Measurements from ENCODE around the gene SCYGR1. TPM values are rescaled to one million over a fixed set of nuclear protein-coding genes. Genes with fewer than 3 reads are reported as not detected.

The SCYGR1 gene
- total RNA-seq, 2 donors from 2014 or later: not detected

DNA sequence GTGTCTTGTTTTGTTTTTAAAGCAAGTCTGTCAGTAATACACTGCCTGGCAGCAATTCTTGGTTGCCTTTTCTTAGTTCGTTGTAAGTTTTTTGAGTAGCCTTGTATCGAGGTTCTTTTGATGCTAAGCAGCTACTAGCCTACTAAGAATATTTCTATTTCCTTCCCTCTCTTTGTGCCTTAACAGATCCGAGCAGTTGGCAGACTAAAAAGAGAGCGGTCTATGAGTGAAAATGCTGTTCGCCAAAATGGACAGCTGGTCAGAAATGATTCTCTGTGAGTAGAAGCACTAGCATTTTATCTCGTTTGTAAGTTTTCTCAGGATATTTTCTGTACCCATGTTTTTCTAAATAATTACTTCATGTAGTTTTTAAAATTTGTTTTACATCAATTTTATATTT, 47.6 kb downstream of the SCYGR1 start:
- Histone ChIP-seq H3K9me3 (ENCODE audit: control insufficient read depth, low read length) (no peaks in the 10 kb centered on the region), H3K9ac (ENCODE audit: extremely low read depth, low read length, poor library complexity, severe bottlenecking) (no peak overlapping the region), H3K27me3 (ENCODE audit: control insufficient read depth, insufficient read depth, low read length, poor library complexity, severe bottlenecking) (no peaks in the 10 kb centered on the region), H3K36me3 (ENCODE audit: control insufficient read depth, insufficient read depth, low read length) (peaks cover 57% of the 10 kb centered on the region), H3K27ac (ENCODE audit: low read depth, low read length) (no peak overlapping the region), H3K4me3 (ENCODE audit: low read length) (no peak overlapping the region), H3K4me1 (ENCODE audit: control insufficient read depth, insufficient read depth, low read length) (no peaks in the 10 kb centered on the region)
- H3K9me3 Mint-ChIP-seq: no peaks in the 10 kb centered on the region
- TF ChIP-seq, protein P1, sequence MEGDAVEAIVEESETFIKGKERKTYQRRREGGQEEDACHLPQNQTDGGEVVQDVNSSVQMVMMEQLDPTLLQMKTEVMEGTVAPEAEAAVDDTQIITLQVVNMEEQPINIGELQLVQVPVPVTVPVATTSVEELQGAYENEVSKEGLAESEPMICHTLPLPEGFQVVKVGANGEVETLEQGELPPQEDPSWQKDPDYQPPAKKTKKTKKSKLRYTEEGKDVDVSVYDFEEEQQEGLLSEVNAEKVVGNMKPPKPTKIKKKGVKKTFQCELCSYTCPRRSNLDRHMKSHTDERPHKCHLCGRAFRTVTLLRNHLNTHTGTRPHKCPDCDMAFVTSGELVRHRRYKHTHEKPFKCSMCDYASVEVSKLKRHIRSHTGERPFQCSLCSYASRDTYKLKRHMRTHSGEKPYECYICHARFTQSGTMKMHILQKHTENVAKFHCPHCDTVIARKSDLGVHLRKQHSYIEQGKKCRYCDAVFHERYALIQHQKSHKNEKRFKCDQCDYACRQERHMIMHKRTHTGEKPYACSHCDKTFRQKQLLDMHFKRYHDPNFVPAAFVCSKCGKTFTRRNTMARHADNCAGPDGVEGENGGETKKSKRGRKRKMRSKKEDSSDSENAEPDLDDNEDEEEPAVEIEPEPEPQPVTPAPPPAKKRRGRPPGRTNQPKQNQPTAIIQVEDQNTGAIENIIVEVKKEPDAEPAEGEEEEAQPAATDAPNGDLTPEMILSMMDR (conservative IDR thresholded peaks at IDR 0.05): no peak
- no peaks in the 10 kb centered on the region for H3K27me3 Mint-ChIP-seq (ENCODE audit: insufficient read depth)
- DNase-seq: no peak
- H3K27ac Mint-ChIP-seq: no peak overlapping the region
- 72 to 90% methylated on average over 3 to 6 of the region's 6 CpGs for WGBS, 2 experiments (ENCODE audit: insufficient coverage in 1 of 2, insufficient read length in 1 of 2)
- H3K36me3 Mint-ChIP-seq (ENCODE audit: low read depth): peaks cover 35% of the 10 kb centered on the region
- no peak overlapping the region for H3K4me3 Mint-ChIP-seq
- H3K4me1 Mint-ChIP-seq: no peaks in the 10 kb centered on the region

DNA sequence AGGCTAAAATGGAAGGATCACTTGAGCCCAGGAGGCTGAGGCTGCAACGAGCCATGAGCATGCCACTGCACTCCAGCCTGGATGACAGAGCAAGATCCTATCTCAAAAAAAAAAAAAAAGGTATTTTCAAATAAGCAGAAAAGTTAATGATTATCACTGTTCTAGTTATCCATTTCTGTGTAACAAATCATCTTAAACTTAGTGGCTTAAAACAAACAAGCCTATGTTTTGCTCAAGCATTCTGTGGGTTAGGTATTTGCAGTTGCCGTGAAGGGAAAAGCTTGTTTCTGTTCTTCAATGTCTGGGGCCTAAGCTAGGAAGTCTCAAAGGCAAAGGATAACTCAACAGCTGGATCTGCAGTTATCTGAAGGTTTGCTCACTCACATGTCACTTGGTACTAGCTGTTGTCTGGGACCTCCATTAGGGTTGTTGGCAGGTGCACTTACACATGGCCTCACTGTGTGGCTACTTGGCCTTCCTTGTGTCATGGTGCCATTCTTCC, 48.6 kb downstream of the SCYGR1 start:
- H3K36me3 Mint-ChIP-seq (ENCODE audit: low read depth): peaks cover 43% of the 10 kb centered on the region
- H3K4me1 Mint-ChIP-seq: no peaks in the 10 kb centered on the region
- H3K4me3 Mint-ChIP-seq: no peak overlapping the region
- H3K27me3 Mint-ChIP-seq (ENCODE audit: insufficient read depth): no peaks in the 10 kb centered on the region
- Histone ChIP-seq H3K9me3 (ENCODE audit: control insufficient read depth, low read length) (no peaks in the 10 kb centered on the region), H3K9ac (ENCODE audit: extremely low read depth, low read length, poor library complexity, severe bottlenecking) (no peak overlapping the region), H3K4me3 (ENCODE audit: low read length) (no peak overlapping the region), H3K4me1 (ENCODE audit: control insufficient read depth, insufficient read depth, low read length) (no peaks in the 10 kb centered on the region), H3K27ac (ENCODE audit: low read depth, low read length) (no peak overlapping the region), H3K27me3 (ENCODE audit: control insufficient read depth, insufficient read depth, low read length, poor library complexity, severe bottlenecking) (no peaks in the 10 kb centered on the region), H3K36me3 (ENCODE audit: control insufficient read depth, insufficient read depth, low read length) (peaks cover 64% of the 10 kb centered on the region)
- TF ChIP-seq, protein P1 (conservative IDR thresholded peaks at IDR 0.05): no peak
- H3K9me3 Mint-ChIP-seq: no peaks in the 10 kb centered on the region
- 90 to 96% methylated on average over 2 of the region's 2 CpGs for WGBS, 2 experiments (ENCODE audit: insufficient coverage in 1 of 2, insufficient read length in 1 of 2)
- no peak for DNase-seq
- no peak overlapping the region for H3K27ac Mint-ChIP-seq

Other genes starting within 250 kb of the SCYGR1 start
- 1 to 10 TPM; 2.2 to 2.9 TPM for gene COL4A4, start 223.7 kb downstream of the SCYGR1 start, total RNA-seq
- gene COL4A3, start 223.3 kb downstream of the SCYGR1 start, total RNA-seq: 1 to 10 TPM; 1.7 to 2.4 TPM
- 10 to 100 TPM; 74.8 to 93.0 TPM for gene MFF, start 62.7 kb downstream of the SCYGR1 start, total RNA-seq
- gene TM4SF20, start 8.6 kb downstream of the SCYGR1 start, total RNA-seq: not detected
- gene AGFG1, start 84.2 kb upstream of the SCYGR1 start, total RNA-seq: 10 to 100 TPM; 90.3 to 92.0 TPM
- gene SCYGR2, start 210.9 kb upstream of the SCYGR1 start, total RNA-seq: not detected
- gene SCYGR3, start 226.9 kb upstream of the SCYGR1 start, total RNA-seq: not detected
- not detected for gene SCYGR4, start 229.5 kb upstream of the SCYGR1 start, total RNA-seq